Activated CD4-positive, alpha-beta T cell treated with anti-CD3 and anti-CD28 coated beads, Interleukin-2, amount 50 U/mL, for 4 hours (primary cell): ENCODE results near the gene ILDR1.
"Not testable (repeated sequence)": the region's sequence is repeated elsewhere in the genome, so short reads cannot be mapped to it uniquely, and the experiment has no call there.

Experiments used
- DNase-seq, 2 experiments: peaks; one replicate each; pipeline ENCODE4 v3.0.0-alpha.2; 2020

The ILDR1 gene

GRCh38 chr3:122021811-122022401, at the start of gene ILDR1:
Gene ILDR1 (minus strand): TSS chr3:122022247. CDS start chr3:122022077, 170 bp downstream.
- DNase-seq = no peak

DNA sequence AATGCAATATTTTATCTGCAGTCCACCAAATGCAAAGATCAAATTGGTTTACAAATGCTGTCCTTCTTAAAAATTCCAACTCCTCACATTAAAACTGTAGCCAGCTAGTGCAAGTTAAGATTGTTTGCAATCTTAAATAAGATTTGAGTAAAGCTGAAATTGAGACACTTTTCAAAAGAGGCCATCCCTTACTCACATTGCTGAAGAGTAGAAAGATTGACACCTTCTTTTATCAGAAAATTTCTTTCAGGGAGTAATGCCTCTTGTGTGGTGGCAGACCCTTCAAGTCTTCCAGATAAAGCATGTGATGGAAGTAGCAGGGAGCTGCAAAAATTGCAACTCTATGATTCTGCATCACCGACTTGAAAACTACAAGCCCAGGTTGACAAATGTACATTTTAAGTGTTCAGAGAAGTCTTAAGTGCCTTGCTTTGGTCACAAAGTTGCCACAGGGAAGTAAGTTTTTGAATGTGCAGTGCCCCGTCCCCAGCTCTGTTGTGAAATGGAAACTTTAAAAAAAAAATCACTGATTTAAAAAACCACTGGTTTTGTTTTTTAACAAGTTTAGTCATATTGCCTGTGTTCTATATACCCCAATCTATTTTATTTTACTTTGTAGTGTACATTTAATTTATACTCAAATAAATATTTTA, 45.7 kb upstream of the ILDR1 start:
- no peak for DNase-seq

DNA sequence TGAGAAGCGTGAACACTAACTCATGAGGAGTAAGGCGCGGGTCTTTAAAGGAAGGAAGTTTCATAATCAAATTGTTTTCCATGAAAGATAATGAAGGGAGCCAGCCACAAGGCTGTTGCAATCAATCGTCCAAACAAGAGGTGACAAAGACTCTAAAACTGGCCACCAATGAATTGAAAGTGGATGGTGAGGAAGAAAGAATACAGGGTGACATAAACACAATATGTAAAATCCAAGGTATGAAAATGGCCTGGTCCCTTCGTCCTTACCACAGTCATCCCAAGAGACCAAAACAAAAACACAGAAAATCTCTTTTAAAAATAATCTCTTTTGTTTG, 45.1 kb upstream of the ILDR1 start:
- no peak for DNase-seq

DNA sequence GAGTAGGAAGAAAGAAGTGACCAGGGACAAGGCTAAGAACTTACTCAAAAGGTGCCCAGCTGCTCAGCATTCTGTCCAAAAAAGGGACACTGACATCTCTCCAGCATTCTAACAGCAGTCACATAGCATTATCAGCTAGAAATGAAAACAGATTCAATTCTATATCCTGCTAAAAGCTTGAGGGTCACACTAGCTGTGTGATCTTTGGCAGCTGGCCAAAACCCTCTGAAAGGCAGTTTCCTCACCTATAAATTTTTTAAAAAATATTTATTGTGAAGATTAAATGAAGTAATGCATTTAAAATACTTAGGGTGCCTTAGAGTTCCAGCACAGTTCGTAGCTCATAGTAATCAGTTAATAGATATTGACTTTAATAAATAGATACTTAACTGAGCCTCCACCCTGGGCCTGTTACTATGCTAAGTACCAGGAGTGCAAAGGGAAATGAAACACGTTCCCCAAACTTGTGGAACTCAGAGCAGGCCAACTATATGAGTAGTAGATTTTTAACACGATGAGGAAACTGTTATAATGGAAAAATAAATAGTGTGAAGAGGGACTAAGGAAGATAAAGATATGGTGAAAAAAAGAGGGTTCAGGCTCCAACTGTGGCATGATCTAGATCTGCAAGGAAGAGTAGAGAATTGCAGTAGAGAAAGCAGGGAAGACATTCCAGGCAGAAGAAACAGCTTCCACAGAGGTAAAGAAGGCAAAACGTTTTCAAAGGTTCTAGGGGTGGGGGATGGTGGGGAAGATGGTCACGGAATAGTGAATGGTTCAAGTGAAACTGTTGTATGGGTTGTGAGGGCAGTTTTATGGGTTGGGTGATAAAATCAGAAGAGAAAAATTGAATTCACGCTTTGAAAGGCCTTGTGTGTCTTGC, 44.5 kb upstream of the ILDR1 start:
- no peak for DNase-seq

DNA sequence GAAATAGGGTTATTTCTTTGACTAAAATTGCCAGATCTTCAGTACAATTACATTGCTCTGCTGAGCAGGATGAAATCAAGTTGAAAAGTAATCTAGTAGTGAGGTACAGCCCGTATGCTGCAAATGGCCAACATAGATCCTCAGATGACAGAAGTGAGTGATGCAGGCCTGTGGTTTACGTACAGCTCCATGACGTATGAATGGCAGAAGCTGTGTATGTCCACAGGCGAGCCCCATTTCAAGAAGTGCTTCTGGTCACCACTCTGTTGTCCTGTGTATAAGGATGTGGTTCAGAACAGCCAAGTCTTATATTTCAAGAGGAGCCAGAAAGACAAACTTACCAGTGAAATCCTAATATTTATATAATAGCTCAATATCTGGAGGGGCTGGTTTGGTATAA, 42.3 kb upstream of the ILDR1 start:
- DNase-seq = no peak

DNA sequence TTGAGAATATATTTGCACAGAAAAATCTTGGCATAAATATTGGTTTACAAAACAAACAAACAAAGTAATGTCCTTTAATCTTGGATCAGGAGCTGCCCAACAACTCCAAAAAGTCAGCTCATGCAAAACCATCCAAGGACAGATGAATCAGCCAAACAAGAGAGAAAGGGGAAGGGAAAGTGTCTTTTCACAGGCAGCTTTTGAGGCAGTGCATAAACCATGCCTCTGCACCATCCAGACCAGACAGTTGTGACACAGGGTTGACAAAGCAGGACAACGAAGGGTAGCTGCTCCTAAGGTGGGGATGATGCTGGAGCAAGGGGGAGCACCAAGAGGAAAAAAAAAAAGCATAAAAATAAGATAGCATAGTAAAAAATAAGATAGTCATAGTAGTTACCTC, 41.9 kb upstream of the ILDR1 start:
- DNase-seq = no peak

DNA sequence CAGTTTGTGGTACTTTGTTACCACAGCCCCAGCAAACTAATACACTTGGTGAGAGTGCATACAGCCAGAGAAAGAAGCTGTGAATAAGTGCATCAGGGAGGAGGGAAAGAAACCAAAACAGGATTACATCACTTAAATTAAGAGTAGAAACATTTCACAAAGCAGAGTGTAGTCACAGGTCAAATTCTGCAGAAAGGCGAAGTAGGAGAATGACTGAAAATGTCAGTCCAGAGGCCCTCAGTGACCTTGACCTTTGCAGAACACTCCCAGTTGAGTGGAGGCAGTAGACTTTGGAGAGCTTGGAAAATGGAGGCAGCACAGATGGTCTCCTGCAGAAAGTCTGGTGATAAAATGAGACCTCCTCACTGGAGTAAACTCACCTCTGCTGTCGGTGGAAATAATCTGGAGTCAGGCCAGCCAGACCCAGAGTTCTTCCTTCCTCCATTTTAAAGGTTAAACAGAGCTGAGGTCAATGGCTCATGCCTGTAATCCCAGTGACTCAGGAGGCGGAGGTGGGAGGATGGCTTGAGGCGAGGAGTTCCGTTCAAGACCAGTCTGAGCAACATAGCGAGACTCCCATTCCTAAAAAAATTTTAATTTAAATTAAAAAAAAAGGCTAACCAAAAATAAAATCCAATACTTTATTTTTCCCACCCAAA, 38.1 kb upstream of the ILDR1 start:
- DNase-seq = no peak

DNA sequence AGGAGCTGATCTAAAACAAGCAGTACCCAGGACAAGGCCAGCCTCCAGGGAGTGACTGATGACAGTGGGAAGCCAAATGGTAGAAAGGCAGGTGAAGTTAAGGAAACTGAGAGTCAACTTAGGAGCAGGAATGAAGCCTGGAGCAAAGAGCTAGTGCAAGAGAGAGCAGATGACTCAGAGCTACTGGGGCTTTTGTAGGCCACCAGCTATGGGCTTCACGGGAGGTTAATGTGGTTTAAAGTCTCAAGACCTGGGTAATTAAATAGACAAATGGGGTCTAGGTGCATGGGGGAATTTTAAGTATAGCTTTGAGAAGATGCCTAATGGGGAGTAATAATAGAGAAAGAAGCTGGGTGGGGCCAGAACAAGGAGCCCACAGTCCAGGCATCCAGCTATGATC, 36.2 kb upstream of the ILDR1 start:
- DNase-seq = no peak

DNA sequence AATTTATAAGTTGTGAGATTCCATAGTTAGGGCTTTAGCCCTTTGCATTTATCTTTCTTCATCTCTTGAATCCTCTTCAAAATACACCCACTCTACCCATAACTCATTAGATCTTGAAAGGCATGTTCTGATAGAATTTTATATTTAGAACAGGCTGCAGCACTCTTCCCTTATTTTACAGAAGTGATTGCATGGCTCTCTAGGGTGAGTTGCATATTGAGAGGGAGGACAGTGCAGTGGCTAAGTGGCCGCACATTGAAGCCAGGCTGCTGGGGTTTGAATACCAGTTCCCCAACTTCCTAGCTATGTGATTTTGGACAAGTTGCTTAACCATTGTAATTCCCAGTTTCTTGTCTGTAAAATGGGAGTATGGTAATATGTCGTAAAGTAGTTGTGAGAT, 35.6 kb upstream of the ILDR1 start:
- DNase-seq = no peak

- DNase-seq = no peak
Measured at GRCh38 chr3:122055215-122055614, 33.2 kb upstream of the ILDR1 start, which contains the start of gene CD86. Gene CD86 (plus strand): TSS chr3:122055362. CDS start chr3:122055490, 128 bp downstream.

GRCh38 chr3:122052968-122053367, 30.9 kb upstream of the ILDR1 start:
- no peak for DNase-seq

DNA sequence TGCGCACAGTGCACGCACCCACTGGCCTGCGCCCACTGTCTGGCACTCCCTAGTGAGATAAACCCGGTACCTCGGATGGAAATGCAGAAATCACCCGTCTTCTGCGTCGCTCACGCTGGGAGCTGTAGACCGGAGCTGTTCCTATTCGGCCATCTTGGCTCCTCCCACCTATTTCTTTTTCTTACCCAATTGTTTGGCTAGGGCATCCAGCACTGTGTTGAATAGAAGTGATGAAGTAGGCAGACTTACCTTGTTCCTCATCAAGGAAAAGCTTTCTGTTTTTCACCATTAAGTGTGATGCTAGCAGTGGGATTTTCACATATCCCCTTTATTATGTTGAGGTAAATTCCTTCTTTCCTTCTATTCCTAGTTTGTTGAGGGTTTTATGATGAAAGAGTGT, 25.7 kb upstream of the ILDR1 start:
- not testable (repeated sequence) for DNase-seq

DNA sequence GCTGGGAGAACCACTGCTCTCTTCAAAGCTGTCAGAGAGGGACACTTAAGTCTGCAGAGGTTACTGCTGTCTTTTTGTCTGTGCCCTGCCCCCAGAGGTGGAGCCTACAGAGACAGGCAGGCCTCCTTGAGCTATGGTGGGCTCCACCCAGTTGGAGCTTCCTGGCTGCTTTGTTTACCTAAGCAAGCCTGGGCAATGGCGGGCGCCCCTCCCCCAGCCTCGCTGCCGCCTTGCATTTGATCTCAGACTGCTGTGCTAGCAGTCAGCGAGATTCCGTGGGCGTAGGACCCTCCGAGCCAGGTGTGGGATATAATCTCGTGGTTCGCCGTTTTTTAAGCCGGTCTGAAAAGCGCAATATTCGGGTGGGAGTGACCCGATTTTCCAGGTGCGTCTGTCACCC, 25.2 kb upstream of the ILDR1 start:
- DNase-seq = not testable (repeated sequence)

DNA sequence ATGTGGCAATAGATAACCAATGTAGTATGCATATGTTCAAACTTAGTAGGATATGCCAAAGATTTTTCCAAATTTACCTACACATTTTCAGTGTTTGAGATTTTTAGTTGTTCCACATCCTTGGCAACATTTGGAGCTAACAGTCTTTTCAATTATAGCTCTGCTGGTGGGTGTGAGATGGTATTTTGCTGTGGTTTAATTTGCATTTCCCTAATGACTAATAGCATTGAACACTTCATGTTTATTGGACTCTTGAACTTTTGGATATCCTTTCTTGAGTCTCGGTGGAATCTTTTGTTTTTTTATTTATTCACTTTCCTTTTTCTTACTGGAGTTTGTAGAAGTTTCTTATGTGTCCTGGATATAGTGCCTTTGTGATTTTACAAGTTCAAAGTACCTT, 11.0 kb upstream of the ILDR1 start:
- no peak for DNase-seq

DNA sequence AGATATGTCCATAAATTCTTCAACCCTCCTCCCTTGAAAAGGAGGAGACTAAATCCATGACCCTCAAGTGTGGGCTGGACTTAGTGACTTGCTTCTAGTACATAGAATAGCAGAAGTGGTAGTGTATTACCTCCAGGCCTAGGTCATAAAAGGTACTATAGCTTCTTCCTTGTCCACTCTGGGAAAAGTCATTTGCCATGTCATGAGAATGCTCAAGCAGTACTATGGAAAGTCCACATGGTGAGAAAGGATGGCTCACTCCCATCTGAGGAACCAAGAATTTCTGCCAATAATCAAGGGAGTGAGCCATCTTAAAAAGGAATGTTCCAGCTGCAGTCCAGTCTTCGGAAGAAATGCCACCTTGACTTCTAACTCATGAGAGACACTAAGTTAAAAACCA, 10.5 kb upstream of the ILDR1 start:
- DNase-seq = no peak

GRCh38 chr3:122031123-122031468, 9.0 kb upstream of the ILDR1 start:
- no peak for DNase-seq

DNA sequence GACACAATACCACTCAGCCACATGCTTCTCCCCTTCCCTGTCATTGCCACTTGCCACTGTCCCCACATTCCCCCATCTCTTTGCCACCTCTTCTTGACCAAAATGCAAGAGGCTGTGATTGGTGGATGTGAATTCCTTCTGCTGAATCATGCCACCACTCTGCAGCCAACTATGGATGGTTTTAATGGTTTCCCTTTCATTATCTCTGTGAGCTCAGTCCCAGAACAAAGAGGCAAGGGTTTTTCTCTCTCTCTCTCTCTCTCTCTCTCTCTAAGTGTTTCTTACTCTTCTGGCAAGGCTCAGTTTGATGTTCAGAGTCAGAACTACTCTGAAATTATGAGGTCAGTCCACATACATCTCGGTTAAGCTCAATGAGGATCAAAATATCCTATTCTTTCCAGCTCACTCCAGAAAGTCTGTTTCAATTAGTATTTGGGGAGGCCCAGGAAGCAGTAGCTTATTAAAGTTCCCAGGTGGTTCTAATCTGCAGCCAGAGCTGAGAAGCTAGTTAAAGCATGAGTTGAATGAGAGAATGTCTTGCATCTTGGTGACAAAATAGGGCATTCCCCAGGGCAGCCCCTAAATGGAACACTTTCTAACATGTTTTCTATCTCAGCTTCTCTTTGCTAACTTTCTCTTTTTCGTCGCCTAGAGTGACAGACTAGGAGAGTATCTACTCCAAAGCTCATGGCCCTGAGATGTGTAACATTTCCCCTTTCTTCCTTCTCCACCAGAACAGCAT, 8.5 kb upstream of the ILDR1 start:
- no peak for DNase-seq

DNA sequence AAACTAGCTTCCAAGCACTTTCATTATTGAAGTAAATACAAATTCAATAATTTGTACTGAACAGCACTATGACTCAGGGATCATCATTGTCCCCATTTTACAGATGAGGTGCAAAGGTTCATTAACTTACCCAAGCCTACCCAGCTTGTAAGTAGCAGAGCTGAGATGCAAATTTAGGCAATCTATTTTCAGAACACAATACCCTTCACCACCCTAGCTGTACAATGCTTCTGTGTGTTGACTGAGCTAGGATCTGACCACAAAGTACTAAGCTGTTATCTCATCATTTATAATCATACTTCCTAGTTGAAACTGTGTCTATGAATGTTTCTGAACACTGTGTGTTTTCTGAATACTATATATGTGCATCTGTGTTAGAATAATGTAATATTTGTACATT, 3.2 kb upstream of the ILDR1 start:
- DNase-seq = no peak

DNA sequence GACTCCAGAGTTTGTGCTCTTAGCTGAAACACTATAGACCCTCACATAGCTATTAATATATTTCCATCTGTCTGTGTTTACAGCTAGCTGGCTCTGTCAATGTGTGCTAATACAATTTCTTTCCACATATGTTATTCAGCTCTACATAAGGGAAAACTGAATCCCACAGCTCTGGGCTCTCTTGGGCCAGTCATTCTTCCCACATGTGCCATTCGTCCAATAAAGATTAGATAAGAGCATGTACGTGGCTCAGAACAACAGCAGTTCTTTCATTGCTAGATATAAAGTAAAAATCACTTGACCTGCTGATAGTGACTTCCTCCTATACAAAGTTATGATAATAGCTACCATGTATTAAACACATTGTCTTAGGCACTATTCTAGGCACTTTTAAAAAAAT, 2.8 kb upstream of the ILDR1 start:
- no peak for DNase-seq

DNA sequence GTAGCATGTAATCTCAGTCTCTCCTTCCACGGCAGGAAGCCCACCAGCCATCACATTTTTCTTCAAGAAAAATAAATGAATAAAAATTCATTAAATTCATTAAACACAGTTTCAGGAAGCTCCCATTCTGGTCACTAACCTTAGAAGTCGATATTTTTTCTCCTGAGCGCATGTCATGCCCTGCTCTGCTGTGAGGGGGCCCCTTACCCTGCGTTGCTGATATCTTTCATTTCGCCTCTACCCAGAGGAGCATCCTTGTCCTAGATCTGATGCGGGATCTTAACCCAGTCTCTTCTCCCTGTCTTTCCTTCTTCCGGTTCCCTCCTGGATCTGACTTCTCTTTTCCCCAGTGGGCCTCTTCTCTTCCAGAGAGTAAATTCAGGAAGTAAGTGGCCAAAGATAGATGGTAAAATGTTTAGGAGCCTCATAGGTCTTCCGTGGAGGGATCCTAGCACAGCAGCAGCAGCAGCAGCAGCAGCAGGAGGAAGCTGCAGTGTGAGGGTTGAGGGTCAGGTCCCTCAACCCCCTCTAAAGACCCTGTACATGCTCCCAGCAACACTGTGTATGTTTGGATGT, 1.4 kb upstream of the ILDR1 start:
- no peak for DNase-seq

DNA sequence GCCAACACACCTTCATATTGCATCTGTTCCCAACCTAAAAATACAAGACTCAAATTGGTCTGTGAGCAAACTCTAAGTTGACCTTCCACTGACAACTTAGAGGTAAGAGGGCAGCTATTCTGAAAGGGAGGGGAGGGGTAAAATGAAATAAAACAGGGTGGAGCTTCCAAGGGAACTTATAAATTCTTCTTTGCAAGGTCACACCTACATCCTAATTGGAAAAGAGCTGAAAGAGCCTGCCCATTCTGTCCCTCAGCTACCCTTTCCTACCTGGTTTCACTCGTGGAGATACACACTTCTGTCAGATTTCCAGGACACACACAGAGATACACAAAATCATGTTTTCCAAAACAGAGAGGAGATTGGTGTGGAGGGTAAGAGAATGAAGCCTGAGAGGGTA, 1.0 kb downstream of the ILDR1 start:
- no peak for DNase-seq

DNA sequence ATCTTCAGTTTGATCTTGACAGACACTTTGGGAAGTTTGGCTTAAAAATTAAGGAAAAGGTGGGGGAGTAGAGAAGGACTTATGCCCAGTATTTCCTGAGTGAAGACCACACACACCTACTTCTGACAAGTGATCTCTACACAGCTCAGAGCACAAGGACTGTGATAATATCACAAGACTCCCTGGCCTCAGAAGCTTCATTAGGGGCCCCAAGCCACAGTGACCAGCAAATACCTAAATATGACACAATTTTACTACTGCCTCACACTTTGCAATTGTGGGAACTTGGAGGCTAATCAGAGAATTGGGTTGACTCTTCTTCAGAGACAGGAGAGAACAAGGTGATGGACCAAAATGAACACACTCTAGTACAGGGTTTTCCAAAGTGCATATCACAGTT, 2.6 kb downstream of the ILDR1 start:
- DNase-seq = no peak

GRCh38 chr3:122014741-122015140, 7.3 kb downstream of the ILDR1 start:
- DNase-seq = no peak
